ENCODE results near the gene CEP295NL. TPM values are rescaled to one million over a fixed set of nuclear protein-coding genes. Genes with fewer than 3 reads are reported as not detected.

CEP295NL gene
- total and polyA plus RNA-seq, 2 of the 8 experiments (the other 6 are each of a cell fraction or from before 2014, with no cell fraction given), result 0.06 to 2.0 TPM

DNA sequence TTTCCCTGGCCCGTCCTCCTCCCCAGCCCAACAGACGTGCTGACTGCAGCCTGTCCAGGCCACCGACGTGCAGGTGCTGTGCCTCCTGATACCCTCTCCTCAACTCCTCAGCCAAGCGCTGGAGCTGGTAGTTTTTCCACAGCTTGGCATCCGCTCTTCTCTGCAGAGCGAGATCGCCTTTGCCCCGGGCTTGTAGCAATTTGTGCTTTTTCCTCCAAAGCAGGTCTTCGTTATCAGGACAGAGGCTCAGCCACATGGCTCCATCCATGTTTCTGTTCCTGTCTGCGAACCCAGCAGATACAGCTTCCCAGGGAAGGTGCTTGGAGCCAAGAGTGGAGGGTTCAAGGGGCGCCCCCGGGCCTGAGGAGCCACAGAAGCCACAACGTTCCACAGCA, 10.9 kb downstream of the CEP295NL start (continued):
- TF ChIP-seq CHD7 (IDR thresholded peaks at IDR 0.05; ENCODE audit: insufficient replicate concordance, low read length) (no peak), HDAC6 (IDR thresholded peaks at IDR 0.05; ENCODE audit: low read depth, low read length) (no peak), SP4 (IDR thresholded peaks at IDR 0.05; ENCODE audit: low read length) (no peak), FOSL1 (IDR thresholded peaks at IDR 0.05; ENCODE audit: insufficient read depth, low read depth, low read length) (no peak), HDAC2 (IDR thresholded peaks at IDR 0.05; ENCODE audit: borderline replicate concordance in 1 of 2, low read depth in 2 of 2, low read length in 2 of 2) (no peak), EP300 (IDR thresholded peaks at IDR 0.05; ENCODE audit: borderline replicate concordance in 1 of 2, low read depth in 2 of 2, low read length in 2 of 2) (no peak), RAD21 (IDR thresholded peaks at IDR 0.05 in 1 of 2, conservative IDR thresholded peaks at IDR 0.05 in 1 of 2; ENCODE audit: low read depth in 2 of 2, low read length in 2 of 2) (no peak), BACH1 (IDR thresholded peaks at IDR 0.05; ENCODE audit: low read length) (no peak), RNF2 (IDR thresholded peaks at IDR 0.05; ENCODE audit: borderline replicate concordance, low read depth, low read length, missing control alignments, poor library complexity, severe bottlenecking) (no peak)
- TF ChIP-seq, protein P1, sequence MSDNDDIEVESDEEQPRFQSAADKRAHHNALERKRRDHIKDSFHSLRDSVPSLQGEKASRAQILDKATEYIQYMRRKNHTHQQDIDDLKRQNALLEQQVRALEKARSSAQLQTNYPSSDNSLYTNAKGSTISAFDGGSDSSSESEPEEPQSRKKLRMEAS (IDR thresholded peaks at IDR 0.05), result no peak

Data from H1 (cell line).